Measurements from ENCODE around the gene ORMDL1. TPM values are rescaled to one million over a fixed set of nuclear protein-coding genes. Genes with fewer than 3 reads are reported as not detected.

The ORMDL1 gene, protein sequence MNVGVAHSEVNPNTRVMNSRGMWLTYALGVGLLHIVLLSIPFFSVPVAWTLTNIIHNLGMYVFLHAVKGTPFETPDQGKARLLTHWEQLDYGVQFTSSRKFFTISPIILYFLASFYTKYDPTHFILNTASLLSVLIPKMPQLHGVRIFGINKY
- 24.5 TPM for total RNA-seq

GRCh38 chr2:189783927-189784867 is at the start of gene ORMDL1, which contains the start of gene PMS1:
TSS of gene ORMDL1 (minus strand) at chr2:189784339. CDS start at chr2:189782595, 1,744 bp downstream.
TSS of gene PMS1 (plus strand) at chr2:189784450. CDS start at chr2:189791810, 7,360 bp downstream.
- ATAC-seq, result peak; percentile 99

DNA sequence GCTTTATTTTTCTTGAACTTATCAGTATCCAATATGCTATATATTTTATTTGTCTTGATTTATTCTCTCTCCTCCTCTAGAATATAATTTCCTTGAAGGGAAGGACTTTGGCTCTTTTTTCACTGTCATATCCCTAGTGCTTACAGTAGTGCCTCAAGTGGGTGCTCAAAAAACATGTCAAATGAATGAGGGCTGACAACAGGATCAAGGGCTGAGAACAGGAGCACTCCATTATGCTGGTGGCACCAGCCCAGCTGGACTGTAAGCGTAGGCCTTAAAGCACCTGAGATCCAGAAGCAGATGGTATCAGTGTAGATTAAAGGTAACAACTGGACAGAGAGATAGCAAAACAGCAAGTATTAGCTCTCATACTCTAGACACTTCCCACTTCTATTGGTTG is 46.4 kb upstream of the ORMDL1 start:
- ATAC-seq, result no peak

- ATAC-seq, result peak; percentile 66
Observed at GRCh38 chr2:189829102-189829833, 45.1 kb upstream of the ORMDL1 start.

DNA sequence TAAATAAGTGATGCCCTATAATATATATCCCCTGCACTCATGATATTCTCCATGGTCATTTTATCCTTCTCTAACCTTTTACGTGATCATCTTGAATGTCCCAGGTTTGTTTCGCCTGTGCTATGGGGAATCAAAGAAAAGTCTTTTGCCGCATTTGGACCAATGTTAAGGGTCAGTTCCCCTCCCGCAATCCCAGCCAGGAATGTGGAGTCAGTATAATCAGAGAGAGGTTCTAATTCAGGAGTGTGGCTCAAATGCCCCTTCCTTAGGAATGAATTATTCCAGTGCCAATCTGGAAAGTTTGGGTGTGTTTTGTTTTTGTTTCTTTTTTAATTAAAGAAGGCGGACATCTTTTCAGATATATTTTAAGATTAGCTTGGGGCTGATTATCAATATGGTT is 41.9 kb upstream of the ORMDL1 start:
- no peak for ATAC-seq

DNA sequence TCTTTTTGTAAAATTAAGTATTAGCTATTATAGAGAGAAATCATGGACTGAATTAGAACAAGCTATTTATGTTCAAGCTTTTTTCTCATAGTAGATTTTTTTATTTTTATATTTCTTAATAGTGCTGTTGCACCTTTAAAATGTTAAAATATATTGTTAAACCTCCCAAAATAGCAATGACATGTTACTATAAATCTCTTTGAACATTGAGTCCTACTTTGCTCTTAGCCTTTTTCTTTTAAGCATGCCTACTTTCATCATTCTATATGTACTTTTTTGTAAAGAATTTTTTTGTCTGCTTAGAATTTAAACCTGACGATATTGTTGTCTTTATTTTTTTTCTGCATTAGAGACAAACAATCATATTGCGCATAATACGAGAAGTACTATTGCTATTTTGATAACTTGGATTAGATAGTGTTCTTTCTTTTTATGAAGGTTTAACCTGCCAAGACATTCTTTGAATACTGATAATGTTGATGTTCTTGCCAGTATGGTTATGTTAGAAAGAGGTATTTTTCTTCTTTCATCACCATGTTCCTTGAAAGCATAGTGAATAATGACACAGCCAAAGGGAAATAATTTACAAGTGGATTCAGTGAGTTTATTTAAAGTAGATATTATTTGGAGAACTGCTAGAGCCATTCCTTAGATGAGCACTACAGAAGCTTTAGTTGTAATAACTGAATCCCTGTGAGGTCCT is 40.7 kb upstream of the ORMDL1 start:
- no peak for ATAC-seq

DNA sequence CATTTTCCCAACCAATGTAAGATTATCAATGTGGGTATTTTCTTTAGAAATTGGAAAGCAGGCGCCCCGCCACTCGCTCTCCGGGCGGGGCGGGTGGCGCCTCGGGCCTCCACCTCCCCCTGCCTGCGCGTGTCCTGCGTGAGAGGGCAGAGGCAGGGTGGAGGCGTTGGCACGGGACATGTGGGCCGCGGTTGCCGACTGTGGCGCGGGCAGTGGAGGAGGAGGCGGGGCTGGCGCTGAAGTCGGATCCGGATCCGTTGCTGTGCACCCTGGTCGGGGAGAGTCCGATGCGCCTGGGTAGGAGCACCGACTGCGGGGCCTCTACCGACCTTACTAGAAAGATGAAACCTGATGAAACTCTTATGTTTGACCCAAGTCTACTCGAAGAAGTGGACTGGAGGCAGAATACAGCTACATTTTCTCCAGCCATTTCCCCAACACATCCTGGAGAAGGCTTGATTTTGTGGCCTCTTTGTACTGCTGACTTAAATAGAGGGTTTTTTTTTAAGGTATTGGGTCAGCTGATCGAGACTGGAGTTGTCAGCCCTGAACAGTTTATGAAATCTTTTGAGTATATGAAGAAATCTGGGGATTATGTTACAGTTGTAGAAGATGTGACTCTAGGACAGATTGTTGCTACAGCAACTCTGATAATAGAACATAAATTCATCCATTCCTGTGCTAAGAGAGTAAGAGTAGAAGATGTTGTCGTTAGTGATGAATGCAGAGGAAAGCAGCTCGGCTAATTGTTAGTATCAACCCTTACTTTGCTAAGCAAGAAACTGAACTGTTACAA is 38.0 kb upstream of the ORMDL1 start:
- ATAC-seq, result no peak

- ATAC-seq, result no peak
Observed at GRCh38 chr2:189819297-189819704, 35.2 kb upstream of the ORMDL1 start.

- ATAC-seq, result no peak
Observed at GRCh38 chr2:189818249-189819038, 34.3 kb upstream of the ORMDL1 start.

DNA sequence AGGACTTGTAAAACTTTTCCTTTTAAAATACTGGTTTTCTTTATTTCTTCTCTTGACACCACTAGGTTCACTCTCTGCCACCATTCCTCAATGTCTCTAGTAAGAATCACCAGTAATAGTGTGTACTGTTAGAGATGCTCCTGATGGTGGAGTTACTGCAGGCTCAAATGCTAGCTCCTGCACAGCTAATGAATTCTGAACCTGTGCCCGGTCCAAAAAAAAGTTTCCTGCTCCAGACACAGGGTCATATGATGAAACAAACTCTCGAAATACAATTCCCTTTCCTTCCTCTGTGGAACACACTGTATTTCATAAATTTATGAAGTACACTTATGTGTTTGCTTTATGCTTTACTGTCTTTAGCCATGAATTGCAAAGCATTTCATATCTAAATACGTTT is 19.3 kb upstream of the ORMDL1 start:
- no peak for ATAC-seq

DNA sequence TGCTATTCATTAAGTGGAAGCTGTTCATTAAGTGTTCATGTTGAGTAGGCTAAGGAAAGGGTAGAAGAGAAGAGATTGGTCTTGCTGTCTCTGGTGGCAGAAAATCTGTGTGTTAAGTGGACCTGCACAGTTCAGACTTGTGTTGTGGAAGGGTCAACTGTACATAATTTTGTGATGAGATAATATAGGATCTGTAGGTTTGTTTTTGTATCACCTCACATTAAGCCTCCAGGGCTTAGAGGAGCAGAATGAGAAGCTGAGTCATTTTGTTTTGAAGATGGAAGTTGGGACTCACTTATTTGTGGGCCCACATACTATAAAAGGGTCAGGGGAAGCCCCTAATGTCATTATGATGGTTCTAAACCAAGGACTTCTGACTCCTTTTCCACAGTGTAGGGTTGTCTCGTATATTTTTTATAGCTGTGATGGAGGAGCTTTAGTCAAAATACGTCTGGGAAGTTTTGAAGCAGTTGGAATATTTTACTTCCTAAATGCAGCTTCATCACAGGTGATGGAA is 18.3 kb upstream of the ORMDL1 start:
- no peak for ATAC-seq

DNA sequence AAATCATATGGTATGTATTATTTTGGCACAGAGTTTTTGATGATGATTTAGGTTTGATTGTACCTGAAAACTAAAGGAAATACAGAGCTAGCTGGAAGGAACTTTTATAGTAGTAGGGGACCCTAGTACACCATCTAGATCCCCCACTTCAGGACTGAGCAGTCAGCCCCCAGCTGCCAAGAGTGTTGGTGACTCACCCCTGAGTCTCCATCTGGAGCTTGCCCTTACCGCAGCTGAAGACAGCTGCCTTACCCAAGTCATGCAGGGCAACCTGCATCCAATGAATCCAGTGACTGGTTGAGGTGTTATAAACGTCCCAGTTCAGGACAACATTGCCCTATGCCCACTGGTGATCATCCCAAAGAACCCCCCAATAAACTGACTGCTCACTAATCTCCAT is 15.4 kb upstream of the ORMDL1 start:
- ATAC-seq, result no peak

- ATAC-seq, result no peak
Observed at GRCh38 chr2:189799030-189799331, 14.8 kb upstream of the ORMDL1 start.

GRCh38 chr2:189798312-189799029 is 14.3 kb upstream of the ORMDL1 start:
- ATAC-seq, result no peak

GRCh38 chr2:189797902-189798301 is 13.8 kb upstream of the ORMDL1 start:
- ATAC-seq, result no peak

DNA sequence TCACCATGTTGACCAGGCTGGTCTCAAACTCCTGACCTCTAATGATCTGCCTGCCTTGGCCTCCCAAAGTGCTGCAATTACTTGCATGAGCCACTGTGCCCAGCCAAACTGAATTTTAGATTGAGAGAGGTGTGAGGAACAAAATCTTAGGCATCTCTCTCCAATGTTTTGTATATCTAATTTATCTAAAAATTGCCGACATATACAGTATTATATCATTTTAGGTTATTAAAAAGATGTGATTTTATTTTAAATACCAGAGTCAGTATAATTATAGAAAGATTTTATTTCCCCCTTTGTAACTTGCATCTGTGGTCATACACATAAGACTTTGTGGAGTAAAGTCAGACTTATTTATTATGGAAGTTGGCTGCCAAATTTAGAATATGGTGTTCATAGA is 10.2 kb upstream of the ORMDL1 start:
- ATAC-seq, result no peak

- ATAC-seq, result no peak
Observed at GRCh38 chr2:189791338-189792042, 7.4 kb upstream of the ORMDL1 start.

GRCh38 chr2:189783451-189783926 is 650 bp downstream of the ORMDL1 start:
- ATAC-seq, result peak; percentile 24

- no peak for ATAC-seq
Observed at GRCh38 chr2:189782221-189782671, 1.9 kb downstream of the ORMDL1 start.

- ATAC-seq, result no peak
Observed at GRCh38 chr2:189772212-189772611, 11.9 kb downstream of the ORMDL1 start.

Data from esophagus mucosa (tissue), 1 donor.